COLO829 (cell line): Measurements from ENCODE around the gene RTP5.
"Not testable (repeated sequence)": the region's sequence is repeated elsewhere in the genome, so short reads cannot be mapped to it uniquely, and the experiment has no call there.

ENCODE experiments used
- DNase-seq: peaks from one replicate; pipeline ENCODE4 v3.0.0; 2012; ENCODE audit warnings: low spot score

Gene RTP5

GRCh38 chr2:241869087-241869961, at the start of gene RTP5:
RTP5 (plus strand) TSS chr2:241869729; CDS start chr2:241869757, 28 bp downstream.
- DNase-seq, result no peak

DNA sequence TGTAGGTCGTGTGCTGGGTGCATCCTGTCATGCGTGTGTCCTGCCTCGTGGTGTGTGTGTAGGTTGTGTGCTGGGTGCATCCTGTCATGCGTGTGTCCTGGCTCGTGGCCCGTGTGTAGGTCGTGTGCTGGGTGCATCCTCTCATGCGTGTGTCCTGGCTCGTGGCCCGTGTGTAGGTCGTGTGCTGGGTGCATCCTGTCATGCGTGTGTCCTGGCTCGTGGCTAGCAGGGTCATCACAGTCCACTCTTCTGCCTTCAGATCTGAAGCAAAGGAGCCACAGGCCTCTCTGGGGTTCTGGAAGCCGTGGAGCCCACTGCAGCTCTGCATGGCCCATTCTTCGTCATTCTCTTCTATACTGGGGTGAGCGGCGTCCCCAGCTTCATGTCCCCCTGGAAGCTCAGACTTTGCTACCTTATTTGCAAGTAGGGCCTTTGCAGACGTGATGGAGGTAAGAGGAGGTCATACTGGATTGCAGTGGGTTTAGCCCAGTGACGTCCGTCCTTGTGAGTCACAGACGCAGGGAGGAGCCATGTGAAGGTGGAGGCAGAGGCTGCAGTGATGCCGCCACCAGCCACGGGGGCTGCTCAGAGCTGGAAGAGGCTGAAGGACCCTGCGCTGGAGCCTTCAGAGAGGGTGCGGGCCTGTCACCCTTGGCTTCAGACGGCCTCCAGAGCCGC, 49.4 kb upstream of the RTP5 start:
- not testable (repeated sequence) for DNase-seq

DNA sequence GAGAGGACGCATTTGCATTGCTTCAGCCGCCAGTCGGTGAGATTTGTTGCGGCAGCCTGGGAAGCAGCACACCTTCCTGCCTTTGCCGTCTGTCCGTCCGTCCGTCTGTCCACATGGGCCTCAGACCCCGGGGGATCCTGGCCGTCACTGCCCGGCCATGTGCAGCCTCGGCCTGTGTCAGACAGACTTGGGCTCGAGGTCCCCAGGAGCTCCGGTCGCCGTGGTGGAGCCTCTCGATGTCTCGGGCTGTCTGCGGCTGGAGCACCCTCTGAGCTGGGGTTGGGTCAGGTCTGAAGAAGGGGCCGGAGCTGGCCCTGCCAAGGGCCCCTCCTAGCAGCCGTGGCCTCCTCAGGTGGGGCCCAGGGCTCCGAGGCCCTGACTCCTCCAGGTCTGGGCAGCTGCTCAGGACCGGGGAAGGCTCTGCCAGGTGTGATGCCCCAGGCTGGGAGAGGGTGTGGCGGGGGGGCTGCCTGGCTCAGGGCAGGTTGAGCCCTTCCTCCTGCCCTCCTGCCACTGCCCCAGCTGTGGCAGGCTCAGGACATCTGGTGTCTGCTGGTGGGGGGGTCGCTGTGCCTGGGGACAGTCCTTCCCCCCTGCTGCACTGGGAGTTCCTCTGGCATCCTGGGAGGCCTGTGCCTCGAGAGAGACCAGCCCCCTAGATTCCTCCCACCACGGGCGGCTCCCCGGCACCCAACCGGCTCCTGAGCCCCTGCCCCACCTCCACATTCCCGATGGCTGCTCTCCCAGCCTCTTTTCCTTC, 48.7 kb upstream of the RTP5 start:
- DNase-seq, result no peak

GRCh38 chr2:241821460-241822263, 47.9 kb upstream of the RTP5 start:
- no peak for DNase-seq

DNA sequence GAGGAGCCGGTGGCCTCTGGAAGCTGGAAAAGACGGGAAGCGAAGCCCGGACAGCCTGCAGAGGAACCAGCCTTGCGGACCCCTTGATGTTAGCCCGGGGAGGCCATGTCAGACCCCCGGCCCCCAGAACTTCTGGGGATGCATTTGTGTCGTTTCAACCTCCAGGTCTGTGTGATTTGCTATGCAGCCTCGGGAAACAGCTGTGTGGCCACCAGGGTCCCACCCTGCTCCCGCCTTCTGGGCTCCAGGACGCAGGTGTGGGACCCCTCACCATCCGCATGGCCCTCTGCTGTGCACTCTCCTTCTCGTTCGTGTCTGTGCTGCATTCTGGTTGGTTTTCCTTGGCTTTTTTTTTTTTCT, 47.3 kb upstream of the RTP5 start:
- DNase-seq, result no peak

GRCh38 chr2:241823531-241824437, 45.7 kb upstream of the RTP5 start:
- DNase-seq, result not testable (repeated sequence)

DNA sequence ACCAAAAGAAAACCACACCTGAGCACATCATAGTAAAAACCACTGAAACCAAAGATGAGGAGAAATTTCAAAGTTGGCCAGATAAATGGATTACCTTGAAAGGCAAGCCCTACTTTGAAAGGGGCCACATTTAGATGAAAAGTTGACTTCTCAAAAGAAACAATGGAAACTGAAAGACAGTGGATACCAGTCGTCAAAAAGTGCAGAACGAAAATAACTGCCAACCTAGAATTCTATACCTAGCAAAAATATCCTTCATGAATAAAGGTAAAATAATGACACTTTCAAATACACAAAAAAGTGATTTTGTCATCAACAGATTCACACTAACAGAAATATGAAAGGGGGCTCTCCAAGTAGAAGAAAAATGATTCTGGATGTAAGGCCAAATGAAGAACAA, 42.1 kb upstream of the RTP5 start:
- DNase-seq, result no peak

GRCh38 chr2:241833101-241833663, 36.3 kb upstream of the RTP5 start:
- DNase-seq, result no peak

DNA sequence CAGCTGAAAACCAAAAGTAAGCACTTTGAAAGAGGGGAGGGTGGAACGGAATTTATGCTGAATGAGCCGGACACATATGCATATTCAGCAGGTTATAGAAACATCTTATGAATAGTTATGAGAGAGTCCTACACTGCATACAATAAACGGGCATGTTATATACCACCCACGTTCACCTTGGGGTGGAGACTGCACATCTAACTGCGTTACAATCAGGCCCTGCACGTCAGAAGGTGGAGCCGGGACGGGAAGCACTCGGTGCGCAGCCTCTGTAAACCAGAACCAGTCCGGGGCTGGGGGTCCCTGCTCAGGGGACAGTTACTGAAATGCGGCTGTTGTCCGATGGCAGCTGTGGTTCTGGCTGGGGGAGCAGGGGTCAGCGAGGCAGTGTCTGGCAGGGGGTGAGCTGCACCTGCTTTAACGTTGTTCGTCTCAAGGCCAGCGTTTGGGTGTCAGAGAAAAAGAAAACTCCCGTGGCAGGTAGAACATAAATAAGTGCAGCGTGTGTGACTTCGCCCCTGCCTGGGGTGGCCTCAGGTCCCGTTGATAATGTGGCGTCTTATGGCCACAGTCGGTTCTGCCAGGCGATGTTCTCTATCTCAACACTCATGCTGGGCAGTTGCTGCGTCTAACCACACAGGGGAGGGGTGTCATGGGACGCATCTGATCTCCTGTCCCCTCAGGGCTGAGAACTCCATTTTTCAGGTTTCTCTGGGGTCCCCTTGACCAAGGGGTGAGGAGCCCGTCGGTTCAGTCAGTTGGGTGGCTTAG, 35.6 kb upstream of the RTP5 start:
- DNase-seq, result not testable (repeated sequence)

GRCh38 chr2:241834527-241835210, 34.9 kb upstream of the RTP5 start:
- DNase-seq, result no peak

- DNase-seq, result no peak
Observed at GRCh38 chr2:241835611-241836010, 33.9 kb upstream of the RTP5 start.

GRCh38 chr2:241836292-241836691, 33.2 kb upstream of the RTP5 start:
- no peak for DNase-seq

- DNase-seq, result no peak
Observed at GRCh38 chr2:241837197-241837965, 32.1 kb upstream of the RTP5 start.

- no peak for DNase-seq
Observed at GRCh38 chr2:241841181-241842066, 28.1 kb upstream of the RTP5 start.

DNA sequence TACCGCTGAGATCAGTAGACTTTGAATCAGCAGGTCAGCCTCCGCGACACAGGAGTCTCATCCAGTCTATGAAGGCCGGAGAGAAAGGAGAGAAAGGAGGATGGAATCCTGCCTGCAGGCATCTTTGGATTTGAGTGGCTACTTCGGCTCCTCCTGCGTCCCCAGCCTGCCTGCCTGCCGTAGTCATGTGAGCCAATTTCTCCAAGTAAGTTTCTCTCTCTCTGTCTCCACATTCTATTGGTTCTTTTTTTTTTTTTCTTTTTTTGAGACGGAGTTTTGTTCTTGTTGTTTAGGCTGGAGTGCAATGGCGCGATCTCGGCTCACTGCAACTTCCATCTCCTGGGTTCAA, 27.5 kb upstream of the RTP5 start:
- DNase-seq, result no peak

- no peak for DNase-seq
Observed at GRCh38 chr2:241842620-241843211, 26.8 kb upstream of the RTP5 start.
